Left lung (tissue), 10 donors: Measurements from ENCODE around the gene PTPRN2. TPM values are rescaled to one million over a fixed set of nuclear protein-coding genes. Genes with fewer than 3 reads are reported as not detected.
A peak's percentile ranks its signal among the peaks of the same experiment; 100 is the strongest.

Experiments
- ATAC-seq: fragments of 200-7000 bp; cut with Tn5 transposase; one replicate; pipeline ENCODE4 v1.9.1; 2020; ENCODE audit warnings: moderate library complexity
- DNase-seq, 4 donors: peaks; one replicate each; pipeline ENCODE4 v3.0.0-alpha.2; 2013 to 2020
- H3K27ac ChIP-seq, 2 donors: fragments of 200-600 bp; sonication (generic) in 1 of 2; one replicate each; pipeline versions ENCODE4 v1.5.0 to v1.8.0; 2020 to 2021
- H3K27me3 ChIP-seq, 2 donors: fragments of 200-600 bp; sonication (generic) in 1 of 2; one replicate each; pipeline versions ENCODE4 v1.5.0 to v1.8.0; 2020 to 2021
- H3K36me3 ChIP-seq, 2 donors: fragments of 200-600 bp; sonication (generic) in 1 of 2; one replicate each; pipeline versions ENCODE4 v1.5.0 to v1.8.0; 2020 to 2021
- H3K4me1 ChIP-seq, 2 donors: fragments of 200-600 bp; one replicate each; pipeline ENCODE4 v1.8.0; 2021
- H3K4me3 ChIP-seq, 2 donors: fragments of 200-600 bp; sonication (generic) in 1 of 2; one replicate each; pipeline versions ENCODE4 v1.5.0 to v1.8.0; 2020 to 2021; ENCODE audit warnings: mild to moderate bottlenecking in 1 of 2
- H3K9me3 ChIP-seq, 2 donors: fragments of 200-600 bp; sonication (generic) in 1 of 2; one replicate each; pipeline versions ENCODE4 v1.5.0 to v1.8.0; 2020 to 2021
- CTCF ChIP-seq, 2 donors: fragments of 200-600 bp; sonication (generic) in 1 of 2; IDR thresholded peaks; one replicate each; pipeline versions ENCODE4 v1.5.0 to v1.8.0; 2021; ENCODE audit warnings: antibody characterized with exemption in 2 of 2
- intact Hi-C, 2 donors: fragments of 100-400 bp; cut with DNase I; formaldehyde crosslinking; loops; one replicate each; pipeline versions ENCODE4 v1.11.2 to v1.14.2; 2022
- polyA plus RNA-seq, 6 donors: library from polyadenylated mRNA; unstranded; fragments of 120-200 nt; gene quantifications; one replicate each; pipeline ENCODE4 v1.2.1, GENCODE V29; 2013; ENCODE audit not compliant: insufficient read length in 6 of 6
- total RNA-seq, 2 donors: library from RNA; stranded (reverse); fragmentation: NEBNext Ultra II Directional; extraction: Animal tissue kit (Norgen Biotek cat#: 25700); gene quantifications; one replicate each; pipeline ENCODE4 v1.2.1, GENCODE V29; 2021
- donor health status: DM: no; HTN: yes; CAD: no.
- donor health status: DM: no; HTN: no; CAD: no.

PTPRN2 gene
- total and polyA plus RNA-seq, 8 donors, result 4.0 to 7.8 (median 6.8) TPM

GRCh38 chr7:157819455-157819807 is 768.2 kb downstream of the PTPRN2 start:
- Histone ChIP-seq H3K27ac (no peak overlapping the region), H3K9me3 (no peaks in the 10 kb centered on the region), H3K27me3 (peaks cover 0 to 5% of the 10 kb centered on the region in 2 donors), H3K4me1 (no peaks in the 10 kb centered on the region), H3K4me3 (no peak overlapping the region), H3K36me3 (no peaks in the 10 kb centered on the region)
- no peak for TF ChIP-seq CTCF (IDR thresholded peaks at IDR 0.05)
- DNase-seq (no peak), ATAC-seq (no peak)
- intact Hi-C loops, result no loop called here

GRCh38 chr7:157818701-157819454 is 768.7 kb downstream of the PTPRN2 start:
- no peak for TF ChIP-seq CTCF (IDR thresholded peaks at IDR 0.05)
- Histone ChIP-seq H3K27ac (no peak overlapping the region), H3K36me3 (no peaks in the 10 kb centered on the region), H3K4me3 (no peak overlapping the region), H3K9me3 (no peaks in the 10 kb centered on the region), H3K4me1 (no peaks in the 10 kb centered on the region), H3K27me3 (peaks cover 0 to 1% of the 10 kb centered on the region in 2 donors)
- intact Hi-C loops, result no loop called here
- ATAC-seq (no peak), DNase-seq (peak in 1 of 4 donors; percentile 57)

GRCh38 chr7:157817944-157818700 is 769.5 kb downstream of the PTPRN2 start:
- H3K27ac ChIP-seq, result no peak overlapping the region
- intact Hi-C loops, result no loop called here
- no peaks in the 10 kb centered on the region for H3K36me3 ChIP-seq
- H3K4me3 ChIP-seq, result no peak overlapping the region
- DNase-seq (peak in 1 of 4 donors; percentile 37), ATAC-seq (no peak)
- H3K9me3 ChIP-seq, result no peaks in the 10 kb centered on the region
- no peaks in the 10 kb centered on the region for H3K4me1 ChIP-seq
- no peaks in the 10 kb centered on the region for H3K27me3 ChIP-seq
- TF ChIP-seq CTCF (IDR thresholded peaks at IDR 0.05), result no peak

GRCh38 chr7:157817433-157817832 is 770.2 kb downstream of the PTPRN2 start:
- ATAC-seq (no peak), DNase-seq (peak in 1 of 4 donors; percentile 51)
- Histone ChIP-seq H3K9me3 (no peaks in the 10 kb centered on the region), H3K36me3 (no peaks in the 10 kb centered on the region), H3K4me3 (no peak overlapping the region), H3K4me1 (no peaks in the 10 kb centered on the region), H3K27ac (no peak overlapping the region), H3K27me3 (no peaks in the 10 kb centered on the region)
- intact Hi-C loops, result no loop called here
- TF ChIP-seq CTCF (IDR thresholded peaks at IDR 0.05), result no peak

- ATAC-seq (no peak), DNase-seq (peak in 1 of 4 donors; percentile 75)
- no peak overlapping the region for H3K27ac ChIP-seq
- no peak overlapping the region for H3K4me3 ChIP-seq
- no peak for TF ChIP-seq CTCF (IDR thresholded peaks at IDR 0.05)
- no peaks in the 10 kb centered on the region for H3K27me3 ChIP-seq
- intact Hi-C loops, result no loop called here
- no peaks in the 10 kb centered on the region for H3K9me3 ChIP-seq
- no peaks in the 10 kb centered on the region for H3K36me3 ChIP-seq
- H3K4me1 ChIP-seq, result no peaks in the 10 kb centered on the region
These were observed 770.9 kb downstream of the PTPRN2 start for GRCh38 chr7:157816526-157817250.
